K562 (cell line): Measurements from ENCODE around the gene BMP10. TPM values are rescaled to one million over a fixed set of nuclear protein-coding genes. Genes with fewer than 3 reads are reported as not detected.
A peak's percentile ranks its signal among the peaks of the same experiment; 100 is the strongest.

Experiments used
- ARID2 ChIP-seq: fragments of 450-650 bp; IDR thresholded peaks from 2 replicates; pipeline ENCODE4 v1.6.1; 2017; ENCODE audit warnings: antibody characterized with exemption, mild to moderate bottlenecking
- CREBBP ChIP-seq: IDR thresholded peaks from one replicate; pipeline ENCODE4 v1.6.1; 2012; ENCODE audit warnings: low read depth, mild to moderate bottlenecking, control low read depth, inconsistent platforms, low read length
- CXXC5 ChIP-seq: fragments of 250-450 bp; sonication (Bioruptor Pico); IDR thresholded peaks from 2 replicates; pipeline ENCODE4 v1.8.0; 2022; ENCODE audit warnings: inconsistent platforms, mild to moderate bottlenecking, moderate library complexity
- GABPB1 ChIP-seq: sonication (generic); formaldehyde crosslinking; IDR thresholded peaks from 2 replicates; pipeline ENCODE4 v1.8.0; 2022; ENCODE audit warnings: mild to moderate bottlenecking, missing genetic modification reagents
- MIER1 ChIP-seq: fragments of 450-650 bp; IDR thresholded peaks from 2 replicates; pipeline ENCODE4 v1.6.1; 2016; ENCODE audit warnings: antibody characterized with exemption, mild to moderate bottlenecking, low read depth
- NONO ChIP-seq, 2 experiments: fragments of 200-400 bp in 1 of 2; fragments of 450-650 bp in 1 of 2; formaldehyde crosslinking in 1 of 2; IDR thresholded peaks; 2 replicates each; pipeline ENCODE4 v1.6.1; 2017; ENCODE audit warnings: low read depth in 2 of 2, mild to moderate bottlenecking in 2 of 2, moderate library complexity in 2 of 2, low read length in 1 of 2
- POLR2AphosphoS5 ChIP-seq: IDR thresholded peaks from 2 replicates; pipeline ENCODE4 v1.6.1; 2011; ENCODE audit warnings: mild to moderate bottlenecking, low read depth, low read length, moderate library complexity; ENCODE audit not compliant: control insufficient read depth, insufficient read depth
- POLR2H ChIP-seq: IDR thresholded peaks from 2 replicates; pipeline ENCODE4 v1.6.1; 2016; ENCODE audit warnings: missing genetic modification characterization, low read depth, mild to moderate bottlenecking, control low read depth, missing compliant biosample characterization, moderate library complexity
- PPARD ChIP-seq: fragments of 250-450 bp; sonication (Bioruptor Pico); IDR thresholded peaks from 2 replicates; pipeline ENCODE4 v1.8.0; 2022; ENCODE audit warnings: inconsistent platforms, mild to moderate bottlenecking, moderate library complexity
- RBM22 ChIP-seq: fragments of 200-400 bp; formaldehyde crosslinking; IDR thresholded peaks from 2 replicates; pipeline ENCODE4 v1.6.1; 2018; ENCODE audit warnings: low read length, low read depth; ENCODE audit not compliant: poor library complexity, severe bottlenecking
- SAFB ChIP-seq: fragments of 200-400 bp; formaldehyde crosslinking; IDR thresholded peaks from 2 replicates; pipeline ENCODE4 v1.6.1; 2017; ENCODE audit warnings: low read depth, low read length, borderline replicate concordance
- ZBTB1 ChIP-seq: sonication (generic); formaldehyde crosslinking; IDR thresholded peaks from 2 replicates; pipeline ENCODE4 v1.8.1; 2023; ENCODE audit warnings: missing genetic modification reagents, low read depth, mild to moderate bottlenecking, borderline replicate concordance
- ZFP1 ChIP-seq: fragments of 450-650 bp; formaldehyde crosslinking; IDR thresholded peaks from 2 replicates; pipeline ENCODE4 v1.4.0; 2020; ENCODE audit warnings: mild to moderate bottlenecking, mixed read lengths
- ZNF324 ChIP-seq: fragments of 250-450 bp; sonication (Bioruptor Pico); IDR thresholded peaks from 2 replicates; pipeline ENCODE4 v1.4.0; 2020; ENCODE audit warnings: mild to moderate bottlenecking
- ZNF41 ChIP-seq: fragments of 250-450 bp; sonication (Bioruptor Pico); conservative IDR thresholded peaks from 2 replicates; pipeline ENCODE4 v1.4.0; 2020; ENCODE audit warnings: mild to moderate bottlenecking
- ZNF586 ChIP-seq: fragments of 450-650 bp; formaldehyde crosslinking; conservative IDR thresholded peaks from 2 replicates; pipeline ENCODE4 v1.4.0; 2020; ENCODE audit warnings: mild to moderate bottlenecking, moderate library complexity
- ZNF79 ChIP-seq: fragments of 250-450 bp; sonication (Bioruptor Pico); IDR thresholded peaks from 2 replicates; pipeline ENCODE4 v1.4.0; 2020; ENCODE audit warnings: low read depth, mild to moderate bottlenecking, moderate library complexity
- polyA plus RNA-seq, 8 experiments: library from polyadenylated mRNA; depleted of rRNA in 4 of 8; stranded (reverse) in 5 of 8; unstranded in 3 of 8; fragments of >200 nt; fragmentation: Nextera tagmentation in 2 of 8; fragmentation: Illumina TruSeq in 1 of 8; extraction: Ambion mirVana in 2 of 8; extraction: Trizol in 1 of 8; gene quantifications; 2 replicates each; pipeline versions ENCODE4 v1.2.1 to v1.2.3, GENCODE V29; 2011 to 2014; ENCODE audit warnings: inconsistent platforms in 1 of 8, missing spikeins in 1 of 8
- total RNA-seq, 7 experiments: library from RNA; depleted of rRNA in 6 of 7; stranded (reverse); fragments of >200 nt in 6 of 7; fragmentation: Illumina TruSeq in 2 of 7; extraction: Trizol in 2 of 7; gene quantifications; 2 replicates each; pipeline versions ENCODE4 v1.2.1 to v1.2.3, GENCODE V29; 2011 to 2021; ENCODE audit warnings: low replicate concordance in 1 of 7
- TF ChIP-seq, protein P1 (sequence below): sonication (generic); formaldehyde crosslinking; IDR thresholded peaks from 2 replicates; pipeline ENCODE4 v1.8.1; 2022; ENCODE audit warnings: missing genetic modification reagents
- TF ChIP-seq, protein P2 (sequence below): fragments of 450-650 bp; formaldehyde crosslinking; IDR thresholded peaks from 2 replicates; pipeline ENCODE4 v1.4.0; 2020; ENCODE audit warnings: mild to moderate bottlenecking, moderate library complexity
- TF ChIP-seq, protein P3 (sequence below): fragments of 450-650 bp; IDR thresholded peaks from 2 replicates; pipeline ENCODE4 v1.6.1; 2017; ENCODE audit warnings: antibody characterized with exemption
- TF ChIP-seq, protein P4 (sequence below): fragments of 250-450 bp; sonication (Bioruptor Pico); IDR thresholded peaks from 2 replicates; pipeline ENCODE4 v1.5.0; 2020; ENCODE audit warnings: mild to moderate bottlenecking

The BMP10 gene
- total and polyA plus RNA-seq, 9 of the 15 experiments (the other 6 are each of a cell fraction or from before 2014, with no cell fraction given): 0.11 to 0.91 (median 0.43) TPM

DNA sequence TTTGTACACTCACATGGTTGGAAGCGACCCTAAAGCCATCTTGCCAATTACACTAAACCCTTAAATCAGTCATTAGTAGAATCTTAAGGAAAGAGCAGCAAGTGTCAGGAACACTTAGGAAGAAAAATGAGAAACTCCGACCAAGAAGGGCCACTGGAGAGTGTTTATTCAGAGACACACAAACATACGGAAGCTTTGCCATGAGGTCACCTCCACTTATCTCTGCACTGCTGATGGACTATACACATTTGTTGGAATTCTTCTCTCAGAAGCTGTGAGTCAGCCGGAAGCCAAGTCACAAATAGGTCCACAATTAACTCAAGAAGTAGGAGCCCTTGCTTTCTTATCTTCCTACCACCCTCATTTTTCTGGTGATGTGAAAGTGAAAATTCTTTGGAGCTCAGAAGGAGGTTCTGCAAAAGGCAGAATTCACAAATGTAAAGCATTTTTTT, 21.6 kb downstream of the BMP10 start (continued):
- TF ChIP-seq, protein P1, sequence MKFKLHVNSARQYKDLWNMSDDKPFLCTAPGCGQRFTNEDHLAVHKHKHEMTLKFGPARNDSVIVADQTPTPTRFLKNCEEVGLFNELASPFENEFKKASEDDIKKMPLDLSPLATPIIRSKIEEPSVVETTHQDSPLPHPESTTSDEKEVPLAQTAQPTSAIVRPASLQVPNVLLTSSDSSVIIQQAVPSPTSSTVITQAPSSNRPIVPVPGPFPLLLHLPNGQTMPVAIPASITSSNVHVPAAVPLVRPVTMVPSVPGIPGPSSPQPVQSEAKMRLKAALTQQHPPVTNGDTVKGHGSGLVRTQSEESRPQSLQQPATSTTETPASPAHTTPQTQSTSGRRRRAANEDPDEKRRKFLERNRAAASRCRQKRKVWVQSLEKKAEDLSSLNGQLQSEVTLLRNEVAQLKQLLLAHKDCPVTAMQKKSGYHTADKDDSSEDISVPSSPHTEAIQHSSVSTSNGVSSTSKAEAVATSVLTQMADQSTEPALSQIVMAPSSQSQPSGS (CRISPR knock-in tag): no peak
- no peak for TF ChIP-seq ZNF41 (CRISPR knock-in tag)
- peak; percentile 35 for TF ChIP-seq CXXC5
- no peak for TF ChIP-seq ZNF324
- no peak for TF ChIP-seq POLR2AphosphoS5
- TF ChIP-seq, protein P2, sequence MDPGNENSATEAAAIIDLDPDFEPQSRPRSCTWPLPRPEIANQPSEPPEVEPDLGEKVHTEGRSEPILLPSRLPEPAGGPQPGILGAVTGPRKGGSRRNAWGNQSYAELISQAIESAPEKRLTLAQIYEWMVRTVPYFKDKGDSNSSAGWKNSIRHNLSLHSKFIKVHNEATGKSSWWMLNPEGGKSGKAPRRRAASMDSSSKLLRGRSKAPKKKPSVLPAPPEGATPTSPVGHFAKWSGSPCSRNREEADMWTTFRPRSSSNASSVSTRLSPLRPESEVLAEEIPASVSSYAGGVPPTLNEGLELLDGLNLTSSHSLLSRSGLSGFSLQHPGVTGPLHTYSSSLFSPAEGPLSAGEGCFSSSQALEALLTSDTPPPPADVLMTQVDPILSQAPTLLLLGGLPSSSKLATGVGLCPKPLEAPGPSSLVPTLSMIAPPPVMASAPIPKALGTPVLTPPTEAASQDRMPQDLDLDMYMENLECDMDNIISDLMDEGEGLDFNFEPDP: no peak
- TF ChIP-seq SAFB: no peak
- no peak for TF ChIP-seq CREBBP
- no peak for TF ChIP-seq ARID2
- no peak for TF ChIP-seq ZFP1 (CRISPR knock-in tag)
- no peak for TF ChIP-seq MIER1
- TF ChIP-seq, protein P3, sequence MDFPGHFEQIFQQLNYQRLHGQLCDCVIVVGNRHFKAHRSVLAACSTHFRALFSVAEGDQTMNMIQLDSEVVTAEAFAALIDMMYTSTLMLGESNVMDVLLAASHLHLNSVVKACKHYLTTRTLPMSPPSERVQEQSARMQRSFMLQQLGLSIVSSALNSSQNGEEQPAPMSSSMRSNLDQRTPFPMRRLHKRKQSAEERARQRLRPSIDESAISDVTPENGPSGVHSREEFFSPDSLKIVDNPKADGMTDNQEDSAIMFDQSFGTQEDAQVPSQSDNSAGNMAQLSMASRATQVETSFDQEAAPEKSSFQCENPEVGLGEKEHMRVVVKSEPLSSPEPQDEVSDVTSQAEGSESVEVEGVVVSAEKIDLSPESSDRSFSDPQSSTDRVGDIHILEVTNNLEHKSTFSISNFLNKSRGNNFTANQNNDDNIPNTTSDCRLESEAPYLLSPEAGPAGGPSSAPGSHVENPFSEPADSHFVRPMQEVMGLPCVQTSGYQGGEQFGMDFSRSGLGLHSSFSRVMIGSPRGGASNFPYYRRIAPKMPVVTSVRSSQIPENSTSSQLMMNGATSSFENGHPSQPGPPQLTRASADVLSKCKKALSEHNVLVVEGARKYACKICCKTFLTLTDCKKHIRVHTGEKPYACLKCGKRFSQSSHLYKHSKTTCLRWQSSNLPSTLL: no peak
- no peak for TF ChIP-seq ZNF79 (CRISPR knock-in tag)
- no peak for TF ChIP-seq ZBTB1 (CRISPR knock-in tag)
- TF ChIP-seq POLR2H (tag): peak; percentile 59
- no peak for TF ChIP-seq RBM22
- peak; percentile 62; the same call in 1 of the 2 replicates for TF ChIP-seq GABPB1
- TF ChIP-seq ZNF586 (CRISPR knock-in tag): no peak
- no peak for TF ChIP-seq PPARD (CRISPR knock-in tag)
- TF ChIP-seq NONO (IDR thresholded peaks at IDR 0.05; ENCODE audit: low read depth in 2 of 2, low read length in 1 of 2): no peak
- TF ChIP-seq, protein P4, sequence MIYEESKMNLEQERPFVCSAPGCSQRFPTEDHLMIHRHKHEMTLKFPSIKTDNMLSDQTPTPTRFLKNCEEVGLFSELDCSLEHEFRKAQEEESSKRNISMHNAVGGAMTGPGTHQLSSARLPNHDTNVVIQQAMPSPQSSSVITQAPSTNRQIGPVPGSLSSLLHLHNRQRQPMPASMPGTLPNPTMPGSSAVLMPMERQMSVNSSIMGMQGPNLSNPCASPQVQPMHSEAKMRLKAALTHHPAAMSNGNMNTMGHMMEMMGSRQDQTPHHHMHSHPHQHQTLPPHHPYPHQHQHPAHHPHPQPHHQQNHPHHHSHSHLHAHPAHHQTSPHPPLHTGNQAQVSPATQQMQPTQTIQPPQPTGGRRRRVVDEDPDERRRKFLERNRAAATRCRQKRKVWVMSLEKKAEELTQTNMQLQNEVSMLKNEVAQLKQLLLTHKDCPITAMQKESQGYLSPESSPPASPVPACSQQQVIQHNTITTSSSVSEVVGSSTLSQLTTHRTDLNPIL (CRISPR knock-in tag): no peak
